Ovary (tissue), 9 donors: ENCODE measurements around the gene PODXL2. TPM values are rescaled to one million over a fixed set of nuclear protein-coding genes. Genes with fewer than 3 reads are reported as not detected.

Experiments
- DNase-seq, 5 donors: peaks; one replicate each; pipeline ENCODE4 v3.0.0-alpha.2; 2019 to 2020
- H3K27ac ChIP-seq, 2 donors: fragments of 200-600 bp; one replicate each; pipeline versions ENCODE4 v1.5.1 to v1.8.0; 2019 to 2022
- H3K27me3 ChIP-seq: fragments of 200-600 bp; one replicate; pipeline ENCODE4 v1.8.0; 2022
- H3K36me3 ChIP-seq: fragments of 200-600 bp; sonication (generic); one replicate; pipeline ENCODE4 v1.5.1; 2019
- H3K4me1 ChIP-seq: one replicate; pipeline ENCODE4 v1.8.1; 2013; ENCODE audit warnings: mild to moderate bottlenecking, moderate library complexity; ENCODE audit not compliant: insufficient read depth
- H3K4me3 ChIP-seq: fragments of 200-600 bp; sonication (generic); one replicate; pipeline ENCODE4 v1.5.1; 2017
- H3K9me3 ChIP-seq, 2 donors: fragments of 200-600 bp in 1 of 2; sonication (generic) in 1 of 2; one replicate each; pipeline versions ENCODE4 v1.5.1 to v1.8.1; 2013 to 2019; ENCODE audit warnings: mild to moderate bottlenecking in 1 of 2, moderate library complexity in 1 of 2
- CTCF ChIP-seq, 3 donors: fragments of 450-650 bp in 2 of 3; fragments of 200-600 bp in 1 of 3; IDR thresholded peaks; one replicate each; pipeline versions ENCODE4 v1.5.1 to v1.8.0; 2016 to 2022; ENCODE audit warnings: antibody characterized with exemption in 3 of 3, mild to moderate bottlenecking in 1 of 3
- EP300 ChIP-seq: sonication (generic); formaldehyde crosslinking; IDR thresholded peaks from one replicate; pipeline ENCODE4 v1.6.1; 2017; ENCODE audit warnings: antibody characterized with exemption
- POLR2A ChIP-seq: fragments of 450-650 bp; IDR thresholded peaks from one replicate; pipeline ENCODE4 v1.6.1; 2017; ENCODE audit warnings: antibody characterized with exemption, mild to moderate bottlenecking, moderate library complexity
- WGBS, 3 donors: extraction: QIAGEN DNeasy Blood & Tissue Kit in 1 of 3; methylation state at CpG; one replicate each; pipeline versions ENCODE4 v1.1.5 to v1.1.7; 2013 to 2017; 5-methylcytosine and 5-hydroxymethylcytosine counted together
- intact Hi-C, 4 donors: fragments of 100-400 bp; cut with DNase I; formaldehyde crosslinking; loops; one replicate each; pipeline versions ENCODE4 v1.11.0 to v1.15.1; 2022 to 2023
- polyA plus RNA-seq, 2 donors: library from polyadenylated mRNA; stranded (reverse); fragments of 200-250 nt in 1 of 2; fragments of 350-450 nt in 1 of 2; fragmentation: Illumina TruSeq in 1 of 2; extraction: RNeasy Lipid Tissue Mini Kit (QIAGEN cat#74804) in 1 of 2; gene quantifications; one replicate each; pipeline ENCODE4 v1.2.3, GENCODE V29; 2013 to 2014
- total RNA-seq, 7 donors: library from RNA; depleted of rRNA in 2 of 7; stranded (reverse); fragments of >200 nt in 2 of 7; fragmentation: NEBNext Ultra II Directional in 3 of 7; extraction: Animal tissue kit (Norgen Biotek cat#: 25700) in 3 of 7; gene quantifications; one replicate each; pipeline versions ENCODE4 v1.1.0 to v1.2.4, GENCODE V29; 2016 to 2023
- donor health status: DM: no; HTN: no; CAD: no; lungs with moderate emphysema.
- donor health status: DM: no; HTN: no; CAD: no.
- donor health status: Bipolar disorder and iron deficiency.
- donor health status: DM: yes; HTN: yes; CAD: no.
- donor health status: DM: no; HTN: no; CAD: no.
- donor health status: DM: yes; HTN: yes; CAD: no.

The PODXL2 gene
- total and polyA plus RNA-seq, 9 donors = 5.3 to 14.3 (median 8.9) TPM

GRCh38 chr3:127613406-127613805 lies 15.6 kb upstream of the PODXL2 start:
- intact Hi-C loops = no loop called here
- Histone ChIP-seq H3K27me3 (no peaks in the 10 kb centered on the region), H3K4me3 (no peak overlapping the region), H3K27ac (no peak overlapping the region), H3K4me1 (no peaks in the 10 kb centered on the region), H3K9me3 (no peaks in the 10 kb centered on the region), H3K36me3 (no peaks in the 10 kb centered on the region)
- no peak for DNase-seq
- TF ChIP-seq CTCF (IDR thresholded peaks at IDR 0.05) = no peak
- no peak for TF ChIP-seq EP300
- no peak for TF ChIP-seq POLR2A

GRCh38 chr3:127614928-127615589 lies 13.9 kb upstream of the PODXL2 start:
- intact Hi-C loops = no loop called here
- H3K9me3 ChIP-seq = no peaks in the 10 kb centered on the region
- no peaks in the 10 kb centered on the region for H3K27me3 ChIP-seq
- WGBS, 3 donors = 81 to 85% (median 83%) methylated on average over 4 of the region's 4 CpGs
- DNase-seq = no peak
- H3K4me3 ChIP-seq = no peak overlapping the region
- TF ChIP-seq POLR2A (no peak), EP300 (no peak), CTCF (IDR thresholded peaks at IDR 0.05) (no peak)
- no peak overlapping the region for H3K27ac ChIP-seq
- no peaks in the 10 kb centered on the region for H3K36me3 ChIP-seq
- no peaks in the 10 kb centered on the region for H3K4me1 ChIP-seq

- Histone ChIP-seq H3K27ac (no peak overlapping the region), H3K36me3 (no peaks in the 10 kb centered on the region), H3K9me3 (no peaks in the 10 kb centered on the region), H3K4me1 (no peaks in the 10 kb centered on the region), H3K27me3 (no peaks in the 10 kb centered on the region), H3K4me3 (no peak overlapping the region)
- intact Hi-C loops = no loop called here
- no peak for TF ChIP-seq POLR2A
- TF ChIP-seq CTCF (IDR thresholded peaks at IDR 0.05) = no peak
- no peak for TF ChIP-seq EP300
- DNase-seq = peak in 1 of 5 donors; percentile 7
- WGBS, 3 donors = 89 to 91% (median 90%) methylated on average over 6 of the region's 6 CpGs
Observed at GRCh38 chr3:127615631-127616305, 13.2 kb upstream of the PODXL2 start.

- Histone ChIP-seq H3K27ac (no peak overlapping the region), H3K4me3 (no peak overlapping the region), H3K36me3 (no peaks in the 10 kb centered on the region), H3K9me3 (no peaks in the 10 kb centered on the region), H3K4me1 (no peaks in the 10 kb centered on the region), H3K27me3 (no peaks in the 10 kb centered on the region)
- WGBS, 3 donors = 94 to 97% (median 95%) methylated on average over 26 of the region's 26 CpGs
- DNase-seq = peak in 1 of 5 donors; percentile 33
- intact Hi-C loops = no loop called here
- no peak for TF ChIP-seq CTCF (IDR thresholded peaks at IDR 0.05)
- TF ChIP-seq EP300 = no peak
- no peak for TF ChIP-seq POLR2A
Observed at GRCh38 chr3:127616836-127617605, 12.0 kb upstream of the PODXL2 start.
